Pancreas (tissue), 10 donors: ENCODE results near the gene RBFOX1. TPM values are rescaled to one million over a fixed set of nuclear protein-coding genes. Genes with fewer than 3 reads are reported as not detected.

Source experiments
- ATAC-seq, 4 donors: fragments of 200-7000 bp; cut with Tn5 transposase; one replicate each; pipeline versions ENCODE4 v1.8.0 to v1.9.1; 2020; ENCODE audit warnings: mild to moderate bottlenecking in 4 of 4, moderate library complexity in 4 of 4
- DNase-seq, 6 donors: peaks; one replicate each; pipeline ENCODE4 v3.0.0-alpha.2; 2020
- FAIRE-seq: peaks from 2 replicates; lab custom pipeline; 2012; peaks lifted over from hg19 to GRCh38; lab: Jason Lieb, UNC
- H3K27ac ChIP-seq, 4 donors: fragments of 200-600 bp; sonication (generic); 1 replicate in 3 of 4; 2 replicates in 1 of 4; pipeline versions ENCODE4 v1.5.0 to v1.8.0; 2020
- H3K27me3 ChIP-seq, 4 donors: fragments of 200-600 bp; one replicate each; pipeline ENCODE4 v1.8.0; 2021
- H3K36me3 ChIP-seq, 3 donors: fragments of 200-600 bp; sonication (generic) in 1 of 3; one replicate each; pipeline versions ENCODE4 v1.5.0 to v1.8.0; 2020 to 2021
- H3K4me1 ChIP-seq, 3 donors: fragments of 200-600 bp; one replicate each; pipeline ENCODE4 v1.8.0; 2021
- H3K4me3 ChIP-seq, 4 donors: fragments of 200-600 bp; sonication (generic) in 2 of 4; one replicate each; pipeline versions ENCODE4 v1.5.0 to v1.8.0; 2020 to 2021
- H3K9me3 ChIP-seq, 4 donors: fragments of 200-600 bp; one replicate each; pipeline ENCODE4 v1.8.0; 2021
- WGBS, 2 donors: extraction: QIAGEN DNeasy Blood & Tissue Kit; methylation state at CpG; one replicate each; pipeline ENCODE4 v1.1.7; 2013; 5-methylcytosine and 5-hydroxymethylcytosine counted together
- intact Hi-C, 3 donors: fragments of 100-400 bp; cut with DNase I; formaldehyde crosslinking; loops; one replicate each; pipeline versions ENCODE4 v1.11.1 to v1.14.2; 2022
- polyA plus RNA-seq, 2 donors: library from polyadenylated mRNA; stranded (reverse); fragments of 200-250 nt; gene quantifications; one replicate each; pipeline ENCODE4 v1.2.3, GENCODE V29; 2013
- total RNA-seq, 6 donors: library from RNA; stranded (reverse); fragmentation: NEBNext Ultra II Directional in 4 of 6; extraction: Animal tissue kit (Norgen Biotek cat#: 25700) in 4 of 6; gene quantifications; one replicate each; pipeline versions ENCODE4 v1.2.1 to v1.2.4, GENCODE V29; 2021 to 2023
- TF ChIP-seq, protein P1 (sequence below), 4 donors: fragments of 200-600 bp; sonication (generic) in 3 of 4; IDR thresholded peaks; one replicate each; pipeline versions ENCODE4 v1.5.0 to v1.8.0; 2021; ENCODE audit warnings: antibody characterized with exemption in 4 of 4
- donor health status: healthy with polysubstance abuse.
- donor health status: DM: no; HTN: no; CAD: no; lungs with moderate emphysema.
- donor health status: DM: no; HTN: no; CAD: no.
- donor health status: control.
- donor health status: control.
- donor health status: Bipolar disorder and iron deficiency.
- donor health status: DM: yes; HTN: yes; CAD: no.
- donor health status: DM: no; HTN: no; CAD: no.
- donor health status: DM: no; HTN: no; CAD: no.
- donor health status: DM: yes; HTN: yes; CAD: no.

The RBFOX1 gene
- total and polyA plus RNA-seq, 8 donors, result 0.12 to 0.28 (median 0.15) TPM; not detected in 3

DNA sequence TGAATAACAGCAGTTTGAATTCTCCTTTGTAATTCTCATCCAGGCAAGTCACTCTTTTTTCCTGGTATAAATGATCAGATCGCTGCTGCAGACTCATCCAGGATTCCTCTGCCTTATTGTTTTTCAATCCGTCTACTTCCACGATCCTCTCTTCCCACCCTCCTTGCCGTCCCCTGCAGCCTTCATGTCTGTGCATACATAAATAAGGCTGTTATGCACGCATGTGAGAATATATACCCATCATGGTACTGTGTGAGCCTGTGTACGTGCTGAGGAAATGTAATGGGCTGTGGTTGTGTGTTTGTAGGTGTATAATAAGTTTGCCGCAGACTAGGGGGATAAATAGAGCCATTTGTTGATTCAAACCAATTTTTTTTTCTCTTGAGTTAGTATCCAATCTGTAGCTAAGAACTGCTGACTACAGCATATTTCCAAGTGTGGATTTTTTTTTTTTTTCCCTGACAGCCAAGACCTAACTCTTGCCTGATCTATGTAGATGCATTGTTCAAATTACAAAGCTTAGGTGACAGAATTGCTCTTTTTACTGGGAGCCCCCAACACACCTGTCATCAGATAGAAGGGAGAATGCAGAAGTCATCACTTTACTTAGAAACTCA is 62.2 kb downstream of the RBFOX1 start:
- TF ChIP-seq, protein P1, sequence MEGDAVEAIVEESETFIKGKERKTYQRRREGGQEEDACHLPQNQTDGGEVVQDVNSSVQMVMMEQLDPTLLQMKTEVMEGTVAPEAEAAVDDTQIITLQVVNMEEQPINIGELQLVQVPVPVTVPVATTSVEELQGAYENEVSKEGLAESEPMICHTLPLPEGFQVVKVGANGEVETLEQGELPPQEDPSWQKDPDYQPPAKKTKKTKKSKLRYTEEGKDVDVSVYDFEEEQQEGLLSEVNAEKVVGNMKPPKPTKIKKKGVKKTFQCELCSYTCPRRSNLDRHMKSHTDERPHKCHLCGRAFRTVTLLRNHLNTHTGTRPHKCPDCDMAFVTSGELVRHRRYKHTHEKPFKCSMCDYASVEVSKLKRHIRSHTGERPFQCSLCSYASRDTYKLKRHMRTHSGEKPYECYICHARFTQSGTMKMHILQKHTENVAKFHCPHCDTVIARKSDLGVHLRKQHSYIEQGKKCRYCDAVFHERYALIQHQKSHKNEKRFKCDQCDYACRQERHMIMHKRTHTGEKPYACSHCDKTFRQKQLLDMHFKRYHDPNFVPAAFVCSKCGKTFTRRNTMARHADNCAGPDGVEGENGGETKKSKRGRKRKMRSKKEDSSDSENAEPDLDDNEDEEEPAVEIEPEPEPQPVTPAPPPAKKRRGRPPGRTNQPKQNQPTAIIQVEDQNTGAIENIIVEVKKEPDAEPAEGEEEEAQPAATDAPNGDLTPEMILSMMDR (IDR thresholded peaks at IDR 0.05), result no peak

DNA sequence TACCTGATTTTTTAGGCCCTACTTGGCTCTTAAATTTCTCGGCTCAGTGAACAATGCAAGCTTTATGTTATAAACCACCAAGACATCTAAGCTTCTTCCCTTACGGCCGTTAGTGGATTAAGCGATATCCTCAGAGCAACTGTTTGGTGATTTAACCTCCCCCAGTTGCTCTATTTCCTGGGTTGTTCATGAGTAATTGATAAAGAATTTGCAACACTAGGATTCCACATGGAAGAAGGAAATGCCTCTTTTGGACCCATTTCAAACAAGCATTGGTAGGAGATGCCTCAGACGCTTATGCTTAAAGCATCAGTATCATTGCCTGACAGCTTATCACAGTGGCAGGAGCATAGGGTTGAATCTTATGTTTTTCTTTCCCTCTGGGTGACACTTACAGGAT is 65.3 kb downstream of the RBFOX1 start:
- H3K9me3 ChIP-seq, result no peaks in the 10 kb centered on the region
- intact Hi-C loops, result no loop called here
- no peak overlapping the region for H3K4me3 ChIP-seq
- FAIRE-seq (no peak), ATAC-seq (no peak), DNase-seq (no peak)
- peaks cover 0 to 4% (median 0%) of the 10 kb centered on the region in 4 donors for H3K27me3 ChIP-seq
- no peaks in the 10 kb centered on the region for H3K36me3 ChIP-seq
- TF ChIP-seq, protein P1 (IDR thresholded peaks at IDR 0.05), result no peak
- 66 to 78% methylated on average over 5 of the region's 5 CpGs for WGBS, 2 donors
- no peaks in the 10 kb centered on the region for H3K4me1 ChIP-seq
- H3K27ac ChIP-seq, result no peak overlapping the region

More for the DNA sequence above, 62.2 kb downstream of the RBFOX1 start:
- FAIRE-seq (no peak), DNase-seq (no peak), ATAC-seq (no peak)
- WGBS, 2 donors, result 48 to 59% methylated on average over 7 of the region's 7 CpGs
- H3K27ac ChIP-seq, result no peak overlapping the region
- H3K4me3 ChIP-seq, result no peak overlapping the region
- H3K36me3 ChIP-seq, result no peaks in the 10 kb centered on the region
- H3K4me1 ChIP-seq, result no peaks in the 10 kb centered on the region
- peaks cover 0 to 4% (median 0%) of the 10 kb centered on the region in 4 donors for H3K27me3 ChIP-seq
- intact Hi-C loops, result no loop called here
- no peaks in the 10 kb centered on the region for H3K9me3 ChIP-seq

DNA sequence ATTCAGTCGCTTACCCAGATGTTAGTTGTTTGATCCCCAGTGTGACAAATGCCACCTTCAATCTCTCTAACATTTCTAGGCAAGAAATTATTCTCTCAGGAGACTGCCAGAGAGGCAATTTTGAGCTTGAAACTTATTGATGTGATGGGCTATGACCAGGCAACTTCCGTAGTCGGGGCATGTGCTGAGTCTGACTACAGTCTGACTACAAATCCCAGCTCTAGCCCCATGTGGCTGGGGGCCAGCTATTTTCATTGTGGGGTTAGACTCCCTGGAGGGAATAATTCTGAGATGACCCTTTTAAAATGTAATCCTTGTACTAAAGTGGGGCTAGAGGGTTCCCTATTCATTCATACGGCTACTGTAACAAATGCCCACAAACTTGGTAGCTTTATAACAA is 65.9 kb downstream of the RBFOX1 start:
- ATAC-seq, result no peak
- Histone ChIP-seq H3K4me3 (no peak overlapping the region), H3K4me1 (no peaks in the 10 kb centered on the region), H3K27ac (no peak overlapping the region), H3K36me3 (no peaks in the 10 kb centered on the region), H3K9me3 (no peaks in the 10 kb centered on the region), H3K27me3 (peaks cover 0 to 4% (median 0%) of the 10 kb centered on the region in 4 donors)
- no peak for FAIRE-seq
- intact Hi-C loops, result no loop called here
- TF ChIP-seq, protein P1 (IDR thresholded peaks at IDR 0.05), result no peak
- WGBS, 2 donors, result 69 to 84% methylated on average over 4 of the region's 4 CpGs
- DNase-seq, result no peak

DNA sequence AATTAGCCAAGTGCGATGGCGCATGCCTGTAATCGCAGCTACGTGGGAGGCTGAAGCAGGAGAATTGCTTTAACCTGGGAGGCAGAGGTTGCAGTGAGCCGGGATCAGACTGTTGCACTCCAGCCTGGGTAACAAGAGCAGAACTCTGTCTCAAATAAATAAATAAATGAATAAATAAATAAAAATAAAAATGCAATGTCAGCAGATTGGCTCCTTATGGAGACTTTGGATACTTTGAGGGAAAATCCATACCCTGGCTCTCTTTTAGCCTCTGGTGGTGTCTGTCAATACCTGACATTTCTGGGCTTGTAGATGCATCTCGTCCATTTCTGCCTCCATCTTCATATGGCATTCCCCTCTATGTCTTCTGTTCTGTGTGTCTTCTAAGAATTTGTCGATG is 66.7 kb downstream of the RBFOX1 start:
- Histone ChIP-seq H3K27ac (no peak overlapping the region), H3K27me3 (peaks cover 0 to 5% (median 0%) of the 10 kb centered on the region in 4 donors), H3K9me3 (no peaks in the 10 kb centered on the region), H3K4me1 (no peaks in the 10 kb centered on the region), H3K36me3 (no peaks in the 10 kb centered on the region), H3K4me3 (no peak overlapping the region)
- ATAC-seq (no peak), FAIRE-seq (no peak), DNase-seq (no peak)
- WGBS, 2 donors, result 74 to 83% methylated on average over 7 of the region's 7 CpGs
- intact Hi-C loops, result no loop called here
- TF ChIP-seq, protein P1 (IDR thresholded peaks at IDR 0.05), result no peak

DNA sequence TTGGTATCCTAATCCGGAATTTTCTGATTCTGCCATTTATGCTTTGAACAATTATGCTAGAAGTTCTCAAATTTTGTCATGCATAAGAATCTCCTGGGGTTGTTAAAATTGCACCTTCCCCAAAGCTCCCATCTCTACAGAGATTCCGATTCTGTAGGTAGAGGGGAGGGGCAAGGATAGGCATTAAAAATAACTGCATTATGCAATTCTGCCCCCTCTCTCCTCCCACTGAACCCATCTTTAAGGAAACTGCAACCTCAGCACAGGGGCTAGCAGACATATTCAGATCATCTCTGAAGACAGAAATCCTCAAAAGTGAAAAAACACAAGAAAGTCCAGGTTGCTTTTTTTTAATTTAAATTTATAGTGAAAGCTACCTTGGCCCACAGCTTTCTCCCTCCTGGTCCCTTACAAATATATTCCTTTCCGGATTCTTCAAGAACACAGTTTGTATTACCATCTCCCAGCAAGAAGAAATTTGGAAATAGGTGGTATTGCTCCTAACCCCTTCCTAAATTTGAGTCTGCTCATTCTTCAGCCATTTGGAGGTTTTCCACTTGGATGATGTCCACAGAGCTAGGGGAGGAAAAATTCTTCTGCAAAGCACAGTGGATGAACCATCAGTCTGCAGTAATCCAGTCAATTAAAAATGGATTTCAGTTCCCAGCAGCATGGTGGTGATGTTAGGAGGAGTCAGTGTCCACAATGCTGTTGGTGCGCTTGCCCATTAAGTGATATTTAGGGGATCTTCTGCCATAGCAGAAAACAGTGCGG is 67.7 kb downstream of the RBFOX1 start:
- no peaks in the 10 kb centered on the region for H3K9me3 ChIP-seq
- no peak overlapping the region for H3K27ac ChIP-seq
- intact Hi-C loops, result no loop called here
- peaks cover 0 to 7% (median 0%) of the 10 kb centered on the region in 4 donors for H3K27me3 ChIP-seq
- no peak for DNase-seq
- no peak for ATAC-seq
- 43 to 48% methylated on average over 5 of the region's 5 CpGs for WGBS, 2 donors
- no peaks in the 10 kb centered on the region for H3K36me3 ChIP-seq
- FAIRE-seq, result no peak
- H3K4me3 ChIP-seq, result no peak overlapping the region
- TF ChIP-seq, protein P1 (IDR thresholded peaks at IDR 0.05), result no peak
- H3K4me1 ChIP-seq, result no peaks in the 10 kb centered on the region
